HG03354 (cell line): ENCODE results near the gene SAMD11.

Experiments used
- ATAC-seq: cut with Tn5 transposase; IDR thresholded peaks from one replicate; pipeline ENCODE4 v1.9.1; 2021; ENCODE audit warnings: mild to moderate bottlenecking; ENCODE audit not compliant: unreplicated experiment, poor library complexity, severe bottlenecking

The SAMD11 gene

DNA sequence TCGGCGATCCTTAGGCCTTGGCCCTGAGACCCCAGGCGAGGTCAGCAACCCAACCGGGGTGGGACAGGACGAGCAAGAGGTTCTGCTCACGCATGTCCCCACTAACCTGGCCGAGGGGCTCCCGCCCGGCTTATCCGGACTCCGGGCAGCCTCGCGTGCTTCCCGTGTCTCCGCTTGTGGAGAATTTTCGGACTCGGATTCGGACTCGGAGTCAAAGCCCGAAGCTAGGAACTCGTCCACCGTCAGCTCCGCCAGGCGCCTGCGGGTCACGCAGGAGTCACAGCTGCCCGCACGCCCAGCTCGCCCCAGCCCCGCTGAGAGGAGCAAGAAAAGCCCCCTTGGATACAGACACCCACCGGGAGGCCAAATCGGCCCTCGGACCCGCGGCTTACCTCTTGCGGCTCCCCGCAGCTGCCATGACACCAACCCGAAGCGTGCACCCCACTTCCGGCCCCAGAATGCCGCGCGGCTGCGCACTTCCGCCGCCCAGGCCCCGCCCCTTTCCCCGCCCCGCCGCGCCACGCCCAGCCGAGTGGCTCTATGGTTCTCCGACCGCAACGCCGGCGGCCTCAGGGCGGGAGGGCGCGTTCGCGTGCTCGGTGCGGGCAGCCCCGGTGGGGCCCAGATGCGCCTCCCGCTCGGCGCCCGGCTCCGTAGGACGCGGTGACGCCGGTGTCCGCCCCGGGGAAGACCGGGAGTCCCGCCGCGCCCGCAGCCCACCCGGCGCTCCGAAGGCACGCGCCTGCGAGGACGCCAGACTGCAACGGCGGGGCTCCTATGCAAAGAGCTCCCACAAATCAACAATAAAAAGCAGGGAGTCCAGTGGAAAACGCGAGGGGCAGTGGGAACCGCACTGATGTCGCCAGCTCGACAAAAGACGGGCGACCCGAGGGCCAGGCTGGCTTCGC, 35.4 kb downstream of the SAMD11 start, which contains the start of gene NOC2L:
NOC2L (minus strand) TSS at position 434 of the 908 bp plus-strand sequence; CDS start at position 418, 16 bp downstream.
- peak; percentile 74 for ATAC-seq

DNA sequence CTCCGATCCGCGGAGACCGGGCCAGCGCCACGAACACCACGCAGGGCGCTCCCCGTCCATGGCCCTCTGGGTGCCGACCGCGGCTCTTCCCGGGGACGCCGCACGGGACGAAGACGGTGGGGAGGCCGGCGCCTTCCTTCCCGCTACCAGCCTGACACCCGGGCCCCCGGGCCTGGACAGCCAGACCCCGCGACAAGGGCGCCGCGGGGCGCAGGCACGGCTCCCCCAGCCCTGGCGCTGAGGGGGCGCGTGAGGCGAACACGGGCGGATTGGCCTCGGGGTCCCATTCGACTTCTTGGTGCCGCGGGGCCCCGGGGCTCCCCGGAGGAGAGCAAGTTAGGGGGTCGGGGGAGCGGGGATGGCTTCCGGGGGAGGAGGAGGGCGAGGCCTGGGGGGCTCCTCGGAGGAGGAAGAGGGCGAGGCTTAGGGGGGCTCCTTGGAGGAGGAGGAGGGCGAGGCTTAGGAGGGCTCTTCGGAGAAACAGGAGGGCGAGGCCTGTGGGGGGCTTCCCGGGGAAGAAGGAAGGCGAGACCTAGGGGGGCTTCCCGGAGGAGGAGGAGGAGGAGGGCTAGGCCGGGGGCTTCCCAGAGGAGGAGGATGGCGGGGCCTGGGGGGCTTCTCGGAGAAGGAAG, 36.1 kb downstream of the SAMD11 start:
- ATAC-seq: peak; percentile 4

DNA sequence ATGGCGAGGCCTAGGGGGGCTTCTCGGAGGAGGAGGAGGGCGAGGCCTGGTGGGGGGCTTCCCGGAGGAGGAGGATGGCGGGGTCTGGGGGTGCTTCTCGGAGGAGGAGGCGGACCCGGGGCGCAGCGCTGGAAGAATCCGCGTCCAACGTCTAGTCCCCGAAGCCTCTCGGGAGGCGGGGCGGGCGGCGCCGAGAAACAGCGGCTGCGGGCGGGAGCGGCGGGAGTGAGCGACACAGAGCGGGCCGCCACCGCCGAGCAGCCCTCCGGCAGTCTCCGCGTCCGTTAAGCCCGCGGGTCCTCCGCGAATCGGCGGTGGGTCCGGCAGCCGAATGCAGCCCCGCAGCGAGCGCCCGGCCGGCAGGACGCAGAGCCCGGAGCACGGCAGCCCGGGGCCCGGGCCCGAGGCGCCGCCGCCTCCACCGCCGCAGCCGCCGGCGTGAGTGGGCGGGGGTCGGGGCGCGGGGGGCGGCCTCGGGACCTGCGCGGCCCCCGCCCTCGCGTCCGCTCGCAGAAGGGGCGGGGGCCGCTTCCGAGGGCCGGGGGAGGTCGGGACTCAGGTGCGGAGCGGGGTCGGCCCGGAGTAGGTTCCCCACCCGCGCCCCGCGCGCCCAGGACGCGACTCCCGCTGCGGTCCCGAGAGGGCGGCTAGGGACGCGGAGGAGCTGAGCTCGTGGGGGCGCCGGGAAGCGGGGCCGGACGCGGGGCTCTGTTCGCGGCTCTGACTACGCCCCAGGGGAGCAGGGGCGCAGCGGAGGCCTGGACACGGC, 36.8 kb downstream of the SAMD11 start, which contains the start of gene KLHL17:
KLHL17 (plus strand) TSS at position 222 of the 769 bp plus-strand sequence; CDS start at position 332, 110 bp downstream.
- ATAC-seq: peak; percentile 52

DNA sequence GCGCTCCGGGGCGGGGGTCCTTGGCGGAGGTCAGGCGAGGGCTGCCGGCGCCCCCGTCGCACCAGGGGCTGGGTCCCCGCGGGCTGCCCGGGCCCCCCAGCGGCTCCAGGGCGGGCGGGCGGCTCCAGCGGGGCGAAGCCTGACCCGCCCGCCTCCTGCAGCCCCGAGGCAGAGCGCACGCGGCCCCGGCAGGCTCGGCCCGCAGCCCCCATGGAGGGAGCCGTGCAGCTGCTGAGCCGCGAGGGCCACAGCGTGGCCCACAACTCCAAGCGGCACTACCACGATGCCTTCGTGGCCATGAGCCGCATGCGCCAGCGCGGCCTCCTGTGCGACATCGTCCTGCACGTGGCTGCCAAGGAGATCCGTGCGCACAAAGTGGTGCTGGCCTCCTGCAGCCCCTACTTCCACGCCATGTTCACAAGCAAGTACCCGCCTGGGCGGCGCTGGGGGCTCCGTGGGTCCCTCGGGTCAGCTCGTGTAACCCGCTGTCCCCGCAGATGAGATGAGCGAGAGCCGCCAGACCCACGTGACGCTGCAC, 37.5 kb downstream of the SAMD11 start:
- no peak for ATAC-seq

DNA sequence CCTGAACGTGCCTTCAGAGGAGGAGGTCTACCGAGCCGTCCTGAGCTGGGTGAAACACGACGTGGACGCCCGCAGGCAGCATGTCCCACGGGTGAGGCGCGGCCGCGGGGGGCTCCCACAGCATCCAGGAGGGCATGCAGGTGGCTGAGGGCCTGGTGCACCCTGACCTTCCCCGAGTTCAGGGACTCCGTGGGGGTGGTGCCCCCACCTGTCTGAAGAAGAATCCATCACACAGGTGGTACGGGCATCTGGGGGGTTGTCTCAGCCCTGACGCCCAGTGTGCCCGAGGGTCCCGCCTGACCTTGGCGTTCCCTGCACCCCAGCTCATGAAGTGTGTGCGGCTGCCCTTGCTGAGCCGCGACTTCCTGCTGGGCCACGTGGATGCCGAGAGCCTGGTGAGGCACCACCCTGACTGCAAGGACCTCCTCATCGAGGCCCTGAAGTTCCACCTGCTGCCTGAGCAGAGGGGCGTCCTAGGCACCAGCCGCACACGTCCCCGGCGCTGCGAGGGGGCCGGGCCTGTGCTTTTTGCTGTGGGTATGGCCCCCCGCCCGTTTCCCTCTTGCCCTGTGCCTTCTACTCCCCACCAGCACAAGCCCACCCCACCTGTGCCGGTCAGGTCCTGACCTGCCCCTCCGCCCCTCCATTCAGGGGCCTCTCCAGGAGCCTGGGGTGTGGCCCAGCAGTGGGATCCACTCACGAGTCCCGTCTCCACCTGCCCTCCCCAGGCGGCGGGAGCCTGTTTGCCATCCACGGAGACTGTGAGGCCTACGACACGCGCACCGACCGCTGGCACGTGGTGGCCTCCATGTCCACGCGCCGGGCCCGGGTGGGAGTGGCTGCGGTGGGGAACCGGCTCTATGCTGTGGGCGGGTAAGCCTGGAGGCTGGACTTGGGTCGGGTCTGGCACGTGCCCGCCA, 38.9 kb downstream of the SAMD11 start:
- ATAC-seq: no peak

DNA sequence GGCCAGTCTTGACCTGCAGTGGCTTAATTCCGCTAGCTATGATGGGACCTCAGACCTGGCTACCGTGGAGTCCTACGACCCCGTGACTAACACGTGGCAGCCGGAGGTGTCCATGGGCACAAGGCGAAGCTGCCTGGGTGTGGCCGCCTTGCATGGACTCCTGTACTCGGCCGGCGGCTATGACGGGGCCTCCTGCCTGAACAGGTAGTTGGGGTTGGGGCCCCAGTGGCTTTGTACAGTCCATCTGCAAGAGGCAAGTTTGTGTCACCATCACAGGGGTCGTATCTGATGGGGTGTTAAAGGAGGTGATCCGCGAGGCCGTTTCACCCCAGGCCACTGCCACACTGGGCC, 39.6 kb downstream of the SAMD11 start:
- no peak for ATAC-seq

DNA sequence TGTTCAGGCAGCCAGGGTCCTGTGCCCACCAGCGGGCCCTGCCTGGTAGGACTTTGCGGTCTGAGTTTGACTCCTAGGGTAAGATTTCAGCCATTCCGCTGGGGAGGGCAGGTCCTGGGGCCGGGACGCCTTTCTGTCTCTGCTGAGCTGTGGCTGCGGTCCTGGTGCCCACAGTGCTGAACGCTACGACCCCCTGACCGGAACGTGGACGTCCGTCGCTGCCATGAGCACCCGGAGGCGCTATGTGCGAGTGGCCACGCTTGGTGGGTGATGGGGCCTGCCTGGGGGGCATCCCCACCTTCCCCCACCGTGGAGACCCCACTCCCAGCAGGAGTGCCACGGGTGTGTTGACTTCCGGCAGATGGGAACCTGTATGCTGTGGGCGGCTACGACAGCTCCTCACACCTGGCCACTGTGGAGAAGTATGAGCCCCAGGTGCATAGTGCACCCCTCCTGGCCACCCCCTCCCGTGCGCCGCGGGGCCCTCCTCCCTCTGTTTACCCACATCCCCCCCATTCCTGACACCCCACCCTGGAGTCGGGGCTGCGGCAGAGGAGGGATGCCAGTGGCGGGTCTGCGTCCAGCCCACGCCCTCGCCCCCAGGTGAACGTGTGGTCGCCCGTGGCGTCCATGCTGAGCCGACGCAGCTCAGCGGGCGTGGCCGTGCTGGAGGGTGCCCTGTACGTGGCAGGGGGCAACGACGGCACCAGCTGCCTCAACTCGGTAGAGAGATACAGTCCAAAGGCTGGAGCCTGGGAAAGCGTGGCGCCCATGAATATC, 40.2 kb downstream of the SAMD11 start:
- ATAC-seq: no peak

DNA sequence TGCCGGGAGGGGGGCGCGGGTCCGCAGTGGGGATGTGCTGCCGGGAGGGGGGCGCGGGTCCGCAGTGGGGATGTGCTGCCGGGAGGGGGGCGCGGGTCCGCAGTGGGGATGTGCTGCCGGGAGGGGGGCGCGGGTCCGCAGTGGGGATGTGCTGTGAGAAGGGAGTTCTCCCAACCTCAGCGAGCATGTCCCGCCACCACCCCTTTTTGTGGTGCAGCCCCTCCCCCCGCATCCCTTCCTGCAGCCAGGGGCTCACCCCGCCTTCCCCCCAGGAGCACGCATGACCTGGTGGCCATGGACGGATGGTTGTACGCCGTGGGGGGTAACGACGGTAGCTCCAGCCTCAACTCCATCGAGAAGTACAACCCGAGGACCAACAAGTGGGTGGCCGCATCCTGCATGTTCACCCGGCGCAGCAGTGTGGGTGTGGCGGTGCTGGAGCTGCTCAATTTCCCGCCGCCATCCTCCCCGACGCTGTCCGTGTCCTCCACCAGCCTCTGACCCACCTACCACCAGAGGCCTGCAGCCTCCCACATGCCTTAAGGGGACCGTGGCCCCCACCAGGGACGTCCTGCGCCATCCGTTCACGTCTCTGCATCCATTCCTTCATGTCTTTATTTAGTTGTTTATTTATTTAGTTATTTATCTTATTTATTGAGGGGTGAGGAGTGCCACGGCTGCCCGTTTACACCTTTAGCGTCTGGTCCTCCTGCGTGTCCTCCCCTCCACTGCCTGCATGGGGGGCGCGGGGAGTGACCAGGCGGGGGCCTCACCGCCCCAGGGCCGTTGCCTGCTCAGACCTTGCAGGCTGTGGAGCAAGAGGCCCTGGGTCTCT, 41.2 kb downstream of the SAMD11 start:
- no peak for ATAC-seq

DNA sequence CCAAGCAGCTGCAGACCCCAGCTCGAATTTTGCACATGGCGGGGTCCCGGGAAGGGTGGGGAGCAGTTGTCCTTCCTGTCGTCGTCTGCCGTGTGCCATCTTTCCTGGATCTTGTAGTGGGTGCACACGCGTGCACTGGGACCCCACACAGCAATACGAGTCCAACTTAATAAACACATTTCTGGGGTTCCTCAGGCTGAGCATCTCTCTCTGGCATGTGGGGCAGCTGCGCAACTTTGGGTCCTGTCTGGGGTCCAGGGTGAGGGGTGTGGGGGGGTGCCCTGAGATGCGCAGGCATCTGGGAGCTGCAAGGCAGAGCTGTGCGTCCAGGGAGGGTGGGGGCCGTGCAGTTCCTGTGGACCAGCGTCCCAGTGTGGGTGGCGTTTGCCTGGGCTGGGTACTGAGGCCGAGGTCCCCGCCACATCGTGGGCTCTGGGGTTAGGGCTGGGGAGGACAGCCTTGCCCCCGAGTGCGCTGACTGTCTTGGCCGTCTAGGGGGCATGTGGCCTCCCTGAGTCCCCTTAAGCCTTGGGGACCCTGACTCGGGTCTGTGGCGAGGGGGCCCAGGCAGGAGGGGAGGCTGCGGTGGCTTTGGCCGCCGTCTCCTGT, 41.9 kb downstream of the SAMD11 start:
- ATAC-seq: no peak

DNA sequence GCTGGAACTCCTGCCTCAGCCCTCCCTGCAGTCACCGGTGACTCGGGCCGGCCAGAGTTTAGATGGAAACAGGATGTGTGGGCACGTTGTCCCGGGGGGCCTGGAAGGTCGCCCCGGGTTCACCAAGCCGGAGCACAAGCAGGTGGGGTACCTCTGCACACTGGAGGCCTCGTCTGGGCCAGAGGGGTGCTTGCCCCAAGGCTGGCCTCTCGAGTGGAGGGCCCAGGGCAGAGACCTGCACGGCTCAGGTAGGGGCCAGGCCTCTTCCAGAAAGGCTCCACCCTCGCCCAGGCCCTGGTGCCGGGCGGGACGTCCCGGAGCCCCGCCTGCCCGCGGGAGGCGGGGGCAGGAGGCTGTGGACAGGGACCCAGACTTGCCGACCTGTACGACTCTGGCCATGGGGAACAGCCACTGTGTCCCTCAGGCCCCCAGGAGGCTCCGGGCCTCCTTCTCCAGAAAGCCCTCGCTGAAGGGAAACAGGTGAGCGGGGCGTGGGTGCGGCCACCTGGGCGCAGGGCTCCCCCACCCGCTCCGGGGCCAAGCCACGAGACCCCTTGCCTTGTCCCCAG, 42.5 kb downstream of the SAMD11 start, which contains the start of gene PLEKHN1:
PLEKHN1 (plus strand) TSS at position 348 of the 569 bp plus-strand sequence; CDS start at position 398, 50 bp downstream.
- ATAC-seq: peak; percentile 33

DNA sequence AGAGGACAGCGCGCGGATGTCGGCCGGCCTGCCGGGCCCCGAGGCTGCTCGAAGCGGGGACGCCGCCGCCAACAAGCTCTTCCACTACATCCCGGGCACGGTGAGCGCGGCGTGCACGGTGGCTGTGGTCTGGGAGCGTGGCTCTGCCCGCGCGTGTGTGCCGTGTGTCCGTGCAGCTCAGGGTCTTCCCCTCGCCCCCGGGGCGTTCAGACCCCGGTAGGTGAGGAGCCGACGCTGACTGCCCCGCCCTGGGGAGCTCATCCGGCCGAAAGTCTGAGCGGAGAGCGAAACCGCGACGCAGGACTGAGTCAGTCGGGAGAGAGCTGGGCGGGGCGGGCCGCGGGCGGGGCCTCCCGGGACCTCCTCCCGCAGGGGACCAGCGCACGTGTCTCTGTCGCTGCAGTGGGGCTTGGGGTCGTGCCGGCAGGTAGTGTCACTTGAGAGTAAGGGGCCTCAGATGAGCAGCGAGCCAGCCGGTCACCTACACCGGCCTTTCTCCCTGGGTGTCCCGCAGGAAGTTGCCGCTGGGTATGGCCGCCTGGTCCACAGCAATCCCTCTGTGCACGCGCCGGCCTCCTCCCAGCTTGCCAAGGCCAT, 43.1 kb downstream of the SAMD11 start:
- ATAC-seq: peak; percentile 75

DNA sequence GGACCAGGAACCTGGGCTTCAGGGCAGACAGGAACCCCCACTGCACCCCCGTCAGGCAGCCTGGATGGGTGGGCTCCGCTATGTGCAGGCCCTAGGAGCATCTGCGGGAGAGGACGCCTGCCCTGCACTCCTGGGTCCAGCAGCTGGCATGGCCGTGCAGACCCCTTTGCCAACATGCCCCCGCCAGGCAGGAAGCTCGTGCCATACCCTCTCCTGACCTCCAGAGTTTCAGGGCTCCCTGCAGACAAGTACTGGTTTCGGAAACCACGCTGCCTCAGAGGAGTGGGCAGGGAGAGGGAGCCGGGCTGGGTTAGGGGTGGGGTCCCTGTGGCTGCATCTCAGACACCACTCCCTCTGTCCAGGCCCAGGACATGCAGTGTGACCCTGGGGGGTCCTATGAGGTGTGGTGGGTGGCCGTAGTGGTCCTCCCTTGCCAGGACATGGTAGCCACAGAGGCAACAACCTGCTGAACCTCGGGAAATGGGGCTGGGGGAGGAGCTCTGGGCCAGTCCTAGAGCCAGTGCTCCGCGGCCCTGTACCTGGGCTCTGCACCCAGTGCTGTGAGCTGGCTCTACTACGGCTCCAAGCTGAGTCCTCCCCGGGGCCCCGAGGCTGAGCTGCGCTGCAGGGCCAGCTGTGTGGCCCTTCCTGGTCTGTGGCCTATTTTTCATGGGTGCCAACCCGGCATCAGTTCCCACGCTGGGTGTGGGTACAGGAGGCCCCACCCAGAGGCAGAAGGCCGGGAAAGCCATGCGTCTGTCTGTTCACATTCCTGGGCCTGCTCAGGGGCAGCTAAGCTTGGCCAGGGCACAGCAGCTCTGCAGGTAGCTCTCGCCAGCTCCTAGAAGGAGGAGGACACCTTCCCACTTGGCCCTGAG, 44.0 kb downstream of the SAMD11 start:
- ATAC-seq: no peak

DNA sequence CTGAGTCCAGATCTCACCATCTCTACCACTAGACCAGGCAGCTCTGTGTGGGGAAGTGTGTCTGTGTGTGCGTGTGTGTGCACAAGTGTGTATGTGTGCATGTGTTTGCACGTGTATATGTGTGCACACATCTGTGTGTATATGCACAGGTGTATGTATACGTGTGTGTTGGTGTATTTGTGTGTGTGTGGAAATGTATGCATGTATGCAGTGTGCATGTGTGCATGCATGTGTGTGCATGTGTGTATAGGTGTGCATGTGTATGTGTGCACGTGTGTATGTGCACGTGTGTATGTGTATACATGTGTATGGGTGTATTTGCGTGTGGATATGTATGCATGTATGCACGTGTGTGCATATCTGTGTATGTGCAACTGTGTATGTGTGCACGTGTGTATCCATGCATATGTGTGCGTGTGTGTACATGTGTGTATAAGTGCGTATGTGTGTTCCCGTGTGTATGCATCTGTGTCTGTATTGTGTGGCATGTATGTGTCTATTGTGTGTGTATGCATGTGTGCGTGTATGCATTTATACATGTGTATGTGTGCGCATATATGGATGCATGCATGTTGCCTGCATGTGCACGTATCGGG, 45.6 kb downstream of the SAMD11 start:
- no peak for ATAC-seq

DNA sequence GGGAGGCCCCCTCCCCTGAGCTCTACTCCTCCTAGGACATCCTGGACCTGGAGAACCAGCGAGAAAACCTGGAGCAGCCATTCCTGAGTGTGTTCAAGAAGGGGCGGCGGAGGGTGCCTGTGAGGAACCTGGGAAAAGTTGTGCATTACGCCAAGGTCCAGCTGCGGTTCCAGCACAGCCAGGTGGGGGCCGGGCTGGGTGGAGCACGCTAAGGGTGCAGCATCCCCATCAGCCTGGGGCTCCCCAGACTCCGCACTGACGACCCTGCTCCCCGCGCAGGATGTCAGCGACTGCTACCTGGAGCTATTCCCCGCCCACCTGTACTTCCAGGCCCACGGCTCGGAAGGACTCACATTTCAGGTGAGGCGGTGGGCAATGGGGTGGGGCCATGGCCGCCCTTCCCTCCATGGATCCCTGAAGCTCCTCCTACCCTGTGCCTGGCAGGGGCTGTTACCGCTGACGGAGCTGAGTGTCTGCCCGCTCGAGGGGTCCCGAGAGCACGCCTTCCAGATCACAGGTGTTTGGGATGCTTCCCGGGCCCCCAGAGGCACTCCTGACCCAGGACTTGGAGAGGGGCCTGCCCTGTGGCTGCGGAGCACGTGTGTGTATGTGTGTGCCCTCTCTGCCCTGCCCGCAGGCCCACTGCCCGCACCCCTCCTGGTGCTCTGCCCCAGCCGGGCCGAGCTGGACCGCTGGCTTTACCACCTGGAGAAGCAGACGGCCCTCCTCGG, 46.7 kb downstream of the SAMD11 start:
- no peak for ATAC-seq
